Measurements from ENCODE around the gene TNFRSF1A.
"Not testable (repeated sequence)": the region's sequence is repeated elsewhere in the genome, so short reads cannot be mapped to it uniquely, and the experiment has no call there.

The TNFRSF1A gene

DNA sequence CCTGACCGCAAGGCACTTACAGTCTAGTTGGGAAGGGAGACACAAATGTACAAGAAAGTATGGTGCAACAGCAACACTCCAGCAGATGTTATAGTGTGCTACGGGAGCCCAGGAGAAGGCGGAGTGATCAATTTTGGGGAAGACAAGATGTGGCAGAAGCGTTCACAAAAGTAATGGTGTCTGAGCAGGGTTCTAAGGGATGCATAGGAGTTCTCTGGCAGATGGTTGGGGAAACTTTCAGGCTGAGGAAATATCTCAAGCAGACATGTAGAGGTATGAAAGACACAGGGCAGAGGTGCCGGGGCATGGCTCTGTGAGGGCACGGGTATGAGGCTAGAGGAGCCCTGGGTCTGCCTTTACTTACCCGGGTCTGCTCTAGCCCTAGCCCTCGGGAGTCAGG lies 5.1 kb upstream of the TNFRSF1A start:
- H3K4me3 ChIP-seq (ENCODE audit: low read depth, low read length): no peak overlapping the region
- TF ChIP-seq, protein P1, sequence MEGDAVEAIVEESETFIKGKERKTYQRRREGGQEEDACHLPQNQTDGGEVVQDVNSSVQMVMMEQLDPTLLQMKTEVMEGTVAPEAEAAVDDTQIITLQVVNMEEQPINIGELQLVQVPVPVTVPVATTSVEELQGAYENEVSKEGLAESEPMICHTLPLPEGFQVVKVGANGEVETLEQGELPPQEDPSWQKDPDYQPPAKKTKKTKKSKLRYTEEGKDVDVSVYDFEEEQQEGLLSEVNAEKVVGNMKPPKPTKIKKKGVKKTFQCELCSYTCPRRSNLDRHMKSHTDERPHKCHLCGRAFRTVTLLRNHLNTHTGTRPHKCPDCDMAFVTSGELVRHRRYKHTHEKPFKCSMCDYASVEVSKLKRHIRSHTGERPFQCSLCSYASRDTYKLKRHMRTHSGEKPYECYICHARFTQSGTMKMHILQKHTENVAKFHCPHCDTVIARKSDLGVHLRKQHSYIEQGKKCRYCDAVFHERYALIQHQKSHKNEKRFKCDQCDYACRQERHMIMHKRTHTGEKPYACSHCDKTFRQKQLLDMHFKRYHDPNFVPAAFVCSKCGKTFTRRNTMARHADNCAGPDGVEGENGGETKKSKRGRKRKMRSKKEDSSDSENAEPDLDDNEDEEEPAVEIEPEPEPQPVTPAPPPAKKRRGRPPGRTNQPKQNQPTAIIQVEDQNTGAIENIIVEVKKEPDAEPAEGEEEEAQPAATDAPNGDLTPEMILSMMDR (IDR thresholded peaks at IDR 0.05; ENCODE audit: borderline replicate concordance, insufficient read depth, low read depth, low read length): no peak

DNA sequence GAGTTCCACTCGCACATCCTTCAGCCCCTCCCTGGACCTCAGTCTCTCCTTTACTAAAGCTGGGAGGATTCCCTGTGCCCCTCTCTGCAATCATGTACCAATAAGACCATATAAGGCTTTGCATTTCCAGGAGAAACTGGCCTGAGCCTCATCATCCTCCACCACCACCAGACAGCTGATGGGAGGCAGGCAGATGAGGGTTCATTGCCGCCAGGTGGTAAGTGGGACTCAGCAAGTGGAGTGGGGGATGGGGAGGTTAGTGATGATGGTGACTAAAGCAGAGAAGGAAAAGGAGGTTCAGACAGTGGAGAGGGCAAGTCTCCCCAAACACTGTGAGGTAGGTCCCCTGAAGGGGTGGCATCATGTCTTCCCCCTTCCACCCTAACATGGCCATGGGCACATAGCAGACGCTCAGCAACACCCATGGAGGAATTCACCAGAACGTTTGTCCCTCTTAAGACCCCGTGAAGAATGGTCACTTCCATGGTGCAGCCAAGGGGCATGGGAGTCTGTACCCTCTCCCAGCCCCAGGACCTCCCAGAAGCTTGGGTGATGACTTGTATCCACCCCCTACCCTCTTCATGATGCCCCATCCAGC lies 4.5 kb upstream of the TNFRSF1A start:
- no peak overlapping the region for H3K4me3 ChIP-seq (ENCODE audit: low read depth, low read length)
- TF ChIP-seq, protein P1 (IDR thresholded peaks at IDR 0.05; ENCODE audit: borderline replicate concordance, insufficient read depth, low read depth, low read length): no peak

DNA sequence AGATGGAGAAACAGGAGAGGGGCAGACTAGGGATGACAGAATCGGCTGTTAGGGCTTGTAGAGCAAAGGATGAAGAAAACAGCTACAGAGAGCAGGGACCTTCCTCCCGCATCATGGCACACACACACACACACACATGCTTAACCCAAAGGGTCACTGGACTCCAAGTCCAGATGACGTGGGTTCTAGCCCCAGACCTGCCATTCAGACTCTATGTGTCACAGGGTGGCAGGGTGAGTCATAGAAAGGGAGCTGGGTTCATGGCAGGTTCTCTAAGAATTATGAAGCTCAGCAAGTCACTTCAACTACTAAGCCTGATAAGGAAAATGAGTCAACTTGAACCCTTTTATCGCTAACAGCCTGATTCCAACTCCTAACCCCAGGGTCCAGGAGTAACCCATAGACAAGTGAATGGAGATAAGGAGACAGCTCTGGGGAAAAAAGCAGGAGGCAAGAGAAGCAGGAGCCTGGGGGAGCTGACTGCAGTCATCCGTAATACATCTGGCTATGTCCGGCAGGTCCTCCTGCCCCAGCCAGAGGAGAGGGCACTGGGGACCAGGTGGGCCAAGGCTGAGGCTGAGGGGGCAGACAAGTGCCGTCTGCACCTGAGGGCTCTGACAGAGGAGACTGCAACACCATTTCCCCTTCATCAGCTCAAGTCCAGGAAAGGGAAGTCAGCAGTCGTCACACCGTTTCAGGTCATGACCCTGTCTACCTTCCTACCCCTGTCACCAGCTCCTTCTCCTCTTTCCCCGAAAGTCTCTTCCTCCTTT lies 3.6 kb upstream of the TNFRSF1A start:
- TF ChIP-seq, protein P1 (IDR thresholded peaks at IDR 0.05; ENCODE audit: borderline replicate concordance, insufficient read depth, low read depth, low read length): no peak
- H3K4me3 ChIP-seq (ENCODE audit: low read depth, low read length): no peak overlapping the region

DNA sequence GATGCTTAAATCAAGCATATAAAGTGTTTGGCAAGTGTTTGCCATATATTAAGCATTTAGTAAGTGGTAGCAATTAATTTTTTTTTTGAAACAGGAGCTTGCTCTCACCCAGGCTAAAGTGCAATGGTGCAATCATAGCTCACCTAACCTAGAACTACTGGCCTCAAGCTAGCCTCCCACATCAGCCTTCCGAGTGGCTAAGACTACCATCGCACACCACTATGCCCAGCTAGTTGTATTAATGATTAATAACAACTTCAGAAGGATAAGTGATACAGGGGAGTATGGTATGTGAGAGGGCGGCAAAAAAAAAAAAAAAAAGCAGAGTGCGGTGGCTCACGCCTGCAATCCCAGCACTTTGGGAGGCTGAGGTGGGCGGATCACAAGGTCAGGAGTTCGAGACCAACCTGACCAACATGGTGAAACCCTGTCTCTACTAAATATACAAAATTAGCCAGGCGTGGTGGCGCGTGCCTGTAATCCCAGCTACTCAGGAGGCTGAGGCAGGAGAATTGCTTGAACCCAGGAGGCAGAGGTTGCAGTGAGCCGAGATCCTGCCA lies 2.3 kb upstream of the TNFRSF1A start:
- not testable (repeated sequence) for H3K4me3 ChIP-seq (ENCODE audit: low read depth, low read length)

DNA sequence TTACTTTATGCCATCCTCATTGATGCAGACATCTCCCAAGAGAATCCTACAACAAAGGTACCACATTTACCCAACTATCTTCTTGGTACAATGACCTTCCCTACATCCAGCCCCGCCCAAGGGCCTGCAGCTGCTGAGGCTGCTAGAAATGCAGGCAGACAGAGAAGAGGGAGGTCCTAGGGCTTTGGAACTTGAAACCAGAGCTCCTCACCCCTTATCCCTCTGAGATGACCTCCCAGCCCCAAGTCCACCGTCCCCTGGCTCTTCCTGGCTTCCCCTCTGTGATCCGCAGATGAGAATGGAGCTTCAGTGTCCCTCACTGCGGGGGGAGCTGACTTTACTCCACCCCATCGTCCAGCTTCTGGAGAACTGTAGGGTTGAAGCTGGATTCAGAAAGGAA lies 1.6 kb upstream of the TNFRSF1A start:
- H3K4me3 ChIP-seq (ENCODE audit: low read depth, low read length): no peak overlapping the region
- TF ChIP-seq, protein P1 (IDR thresholded peaks at IDR 0.05; ENCODE audit: borderline replicate concordance, insufficient read depth, low read depth, low read length): no peak

DNA sequence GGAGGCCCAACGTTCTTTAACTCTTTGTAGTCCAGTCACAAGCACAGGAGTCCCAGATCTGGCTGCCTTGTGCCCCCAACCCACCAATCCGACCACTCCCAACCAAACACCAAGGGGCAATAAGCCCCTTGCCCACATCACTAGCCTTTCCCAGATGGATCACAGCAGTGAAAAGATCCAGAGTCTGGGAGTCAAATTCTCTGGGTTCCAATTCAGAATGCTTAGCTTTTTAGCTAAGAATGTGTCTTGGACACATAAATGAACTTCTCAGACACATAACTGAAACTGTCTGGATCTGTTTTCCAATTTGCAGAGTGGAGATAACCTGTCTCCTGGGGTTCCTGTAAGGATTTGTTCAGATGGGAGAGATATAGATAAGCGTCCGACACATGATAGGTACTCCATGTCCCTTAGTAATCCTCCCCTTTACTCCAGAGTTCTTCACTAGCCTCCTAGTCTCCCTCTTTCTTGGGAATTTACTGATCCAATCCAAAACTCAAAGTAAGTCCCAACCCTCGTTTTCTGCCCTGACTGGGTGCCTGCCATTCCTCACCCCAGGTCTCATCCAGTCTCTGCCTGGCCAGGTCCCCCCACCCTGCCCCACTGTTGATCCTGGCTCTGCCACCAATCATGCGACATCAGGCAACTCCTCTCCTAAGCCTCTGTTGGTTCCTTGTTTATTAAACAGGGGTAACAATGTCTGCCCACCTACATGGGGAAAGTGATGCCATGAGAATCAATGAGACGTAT lies 439 bp upstream of the TNFRSF1A start:
- TF ChIP-seq, protein P1 (IDR thresholded peaks at IDR 0.05; ENCODE audit: borderline replicate concordance, insufficient read depth, low read depth, low read length): no peak

DNA sequence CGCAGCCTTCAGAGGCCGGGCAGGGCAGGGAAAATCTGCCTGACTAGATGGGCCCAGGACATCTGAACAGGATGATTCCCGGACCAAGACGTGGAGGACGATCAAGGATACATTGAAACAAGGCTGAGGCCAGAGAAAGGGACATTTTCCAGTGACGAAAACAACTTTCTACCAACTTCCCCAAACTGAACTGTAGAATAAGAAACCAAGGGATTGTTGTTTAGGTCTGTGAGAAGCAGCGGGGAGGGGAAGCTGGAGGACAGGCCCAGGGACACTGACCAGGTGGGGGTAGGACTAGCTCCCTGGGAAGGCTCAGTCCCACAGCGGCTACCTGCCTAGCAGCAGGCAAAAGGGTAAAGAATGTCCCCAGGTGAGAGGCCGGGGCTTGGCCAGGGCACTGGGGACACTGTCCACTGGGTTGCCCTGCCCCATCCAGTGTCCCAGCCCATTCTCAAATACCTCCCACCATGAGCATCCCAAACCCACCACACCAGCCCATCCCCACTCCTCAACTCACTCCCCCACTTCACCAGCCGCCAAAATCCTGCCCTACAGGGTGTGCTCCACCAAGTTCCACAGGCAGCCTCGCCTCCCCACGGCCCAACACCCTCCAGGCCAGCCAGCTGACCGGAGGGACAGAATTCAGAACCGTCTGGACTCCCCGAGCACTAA lies 995 bp downstream of the TNFRSF1A start:
- TF ChIP-seq, protein P1 (IDR thresholded peaks at IDR 0.05; ENCODE audit: borderline replicate concordance, insufficient read depth, low read depth, low read length): no peak
- H3K4me3 ChIP-seq (ENCODE audit: low read depth, low read length): peak overlapping the region; percentile 87

More for the DNA sequence above, 439 bp upstream of the TNFRSF1A start:
- peak overlapping the region; percentile 87 for H3K4me3 ChIP-seq (ENCODE audit: low read depth, low read length)

Data from GM12875 (cell line).